T-helper 17 cell (primary cell): ENCODE measurements around the gene THSD4. TPM values are rescaled to one million over a fixed set of nuclear protein-coding genes. Genes with fewer than 3 reads are reported as not detected.

Source experiments
- ATAC-seq: fragments of 150-1000 bp; cut with Tn5 transposase; 2 replicates; pipeline ENCODE4 v1.10.0; 2021; ENCODE audit warnings: mild to moderate bottlenecking, moderate library complexity
- DNase-seq, 3 donors: peaks; one replicate each; pipeline versions ENCODE4 v3.0.0 to v3.0.0-alpha.2; 2020 to 2021
- H3K9me3 ChIP-seq: one replicate; pipeline ENCODE4 v1.7.0; 2013; ENCODE audit warnings: low read length, mild to moderate bottlenecking; ENCODE audit not compliant: control insufficient read depth, poor library complexity, severe bottlenecking
- H3K27ac Mint-ChIP-seq: one replicate; pipeline ENCODE4 v1.8.0; 2022; ENCODE audit warnings: mild to moderate bottlenecking, moderate library complexity, mixed read lengths
- H3K27me3 Mint-ChIP-seq: one replicate; pipeline ENCODE4 v1.8.0; 2022; ENCODE audit warnings: mixed read lengths
- H3K36me3 Mint-ChIP-seq: one replicate; pipeline ENCODE4 v1.8.0; 2022; ENCODE audit warnings: low read depth, mixed read lengths
- H3K4me1 Mint-ChIP-seq: one replicate; pipeline ENCODE4 v1.8.0; 2022; ENCODE audit warnings: mild to moderate bottlenecking, mixed read lengths
- H3K4me3 Mint-ChIP-seq: one replicate; pipeline ENCODE4 v1.8.0; 2022; ENCODE audit warnings: mild to moderate bottlenecking, moderate library complexity, mixed read lengths
- total RNA-seq, 4 donors: library from RNA in 2 of 4; stranded (reverse) in 2 of 4; gene quantifications; one replicate each; pipeline ENCODE4 v1.2.3 and lab custom pipeline; 2022 to 2026

THSD4 gene
- total RNA-seq, 2 donors from 2014 or later = not detected

GRCh38 chr15:71462638-71463037 is 347.4 kb downstream of the THSD4 start:
- no peak for ATAC-seq
- no peak overlapping the region for H3K4me3 Mint-ChIP-seq
- H3K36me3 Mint-ChIP-seq = peaks cover 2% of the 10 kb centered on the region
- no peak for DNase-seq
- H3K27me3 Mint-ChIP-seq = peaks cover 31% of the 10 kb centered on the region
- H3K9me3 ChIP-seq = no peaks in the 10 kb centered on the region
- H3K27ac Mint-ChIP-seq = no peak overlapping the region
- no peaks in the 10 kb centered on the region for H3K4me1 Mint-ChIP-seq

GRCh38 chr15:71463156-71463665 is 347.9 kb downstream of the THSD4 start:
- no peak for DNase-seq
- Mint-ChIP-seq H3K4me3 (no peak overlapping the region), H3K4me1 (no peaks in the 10 kb centered on the region), H3K27me3 (peaks cover 30% of the 10 kb centered on the region), H3K36me3 (peaks cover 2% of the 10 kb centered on the region), H3K27ac (no peak overlapping the region)
- H3K9me3 ChIP-seq = no peaks in the 10 kb centered on the region
- ATAC-seq = no peak

GRCh38 chr15:71465131-71465955 is 350.1 kb downstream of the THSD4 start:
- ATAC-seq (no peak), DNase-seq (no peak)
- H3K4me1 Mint-ChIP-seq = no peaks in the 10 kb centered on the region
- H3K27me3 Mint-ChIP-seq = peaks cover 30% of the 10 kb centered on the region
- H3K27ac Mint-ChIP-seq = no peak overlapping the region
- peaks cover 2% of the 10 kb centered on the region for H3K36me3 Mint-ChIP-seq
- no peaks in the 10 kb centered on the region for H3K9me3 ChIP-seq
- no peak overlapping the region for H3K4me3 Mint-ChIP-seq

- ATAC-seq = no peak
- no peak overlapping the region for H3K4me3 Mint-ChIP-seq
- H3K36me3 Mint-ChIP-seq = peaks cover 2% of the 10 kb centered on the region
- no peak for DNase-seq
- H3K9me3 ChIP-seq = no peaks in the 10 kb centered on the region
- H3K27ac Mint-ChIP-seq = no peak overlapping the region
- no peaks in the 10 kb centered on the region for H3K4me1 Mint-ChIP-seq
- H3K27me3 Mint-ChIP-seq = peaks cover 28% of the 10 kb centered on the region
Measured at GRCh38 chr15:71468715-71469114, 353.4 kb downstream of the THSD4 start.

- no peaks in the 10 kb centered on the region for H3K9me3 ChIP-seq
- Mint-ChIP-seq H3K27me3 (peaks cover 22% of the 10 kb centered on the region), H3K36me3 (peaks cover 2% of the 10 kb centered on the region), H3K4me3 (no peak overlapping the region), H3K27ac (no peak overlapping the region), H3K4me1 (no peaks in the 10 kb centered on the region)
- no peak for DNase-seq
- no peak for ATAC-seq
Measured at GRCh38 chr15:71469413-71469812, 354.1 kb downstream of the THSD4 start.

GRCh38 chr15:71471347-71471746 is 356.1 kb downstream of the THSD4 start:
- no peaks in the 10 kb centered on the region for H3K9me3 ChIP-seq
- H3K27me3 Mint-ChIP-seq = peaks cover 16% of the 10 kb centered on the region

GRCh38 chr15:71472566-71472965 is 357.3 kb downstream of the THSD4 start:
- Mint-ChIP-seq H3K4me3 (no peak overlapping the region), H3K36me3 (no peaks in the 10 kb centered on the region), H3K27me3 (peaks cover 19% of the 10 kb centered on the region), H3K4me1 (no peaks in the 10 kb centered on the region), H3K27ac (no peak overlapping the region)
- DNase-seq (no peak), ATAC-seq (no peak)
- no peaks in the 10 kb centered on the region for H3K9me3 ChIP-seq

More at GRCh38 chr15:71471347-71471746, 356.1 kb downstream of the THSD4 start:
- no peak for DNase-seq
- H3K27ac Mint-ChIP-seq = no peak overlapping the region
- peaks cover 2% of the 10 kb centered on the region for H3K36me3 Mint-ChIP-seq
- no peak for ATAC-seq
- H3K4me3 Mint-ChIP-seq = no peak overlapping the region
- H3K4me1 Mint-ChIP-seq = no peaks in the 10 kb centered on the region

GRCh38 chr15:71473751-71474150 is 358.5 kb downstream of the THSD4 start:
- no peaks in the 10 kb centered on the region for H3K9me3 ChIP-seq
- Mint-ChIP-seq H3K36me3 (no peaks in the 10 kb centered on the region), H3K4me3 (no peak overlapping the region), H3K27me3 (peaks cover 23% of the 10 kb centered on the region), H3K27ac (no peak overlapping the region), H3K4me1 (no peaks in the 10 kb centered on the region)
- no peak for ATAC-seq
- no peak for DNase-seq

GRCh38 chr15:71476823-71477222 is 361.6 kb downstream of the THSD4 start:
- Mint-ChIP-seq H3K27ac (no peak overlapping the region), H3K4me1 (no peaks in the 10 kb centered on the region), H3K27me3 (peaks cover 30% of the 10 kb centered on the region), H3K36me3 (no peaks in the 10 kb centered on the region), H3K4me3 (no peak overlapping the region)
- no peak for DNase-seq
- ATAC-seq = no peak
- no peaks in the 10 kb centered on the region for H3K9me3 ChIP-seq

- Mint-ChIP-seq H3K4me1 (no peaks in the 10 kb centered on the region), H3K4me3 (no peak overlapping the region), H3K27ac (no peak overlapping the region), H3K27me3 (peaks cover 44% of the 10 kb centered on the region), H3K36me3 (no peaks in the 10 kb centered on the region)
- ATAC-seq (no peak), DNase-seq (no peak)
- H3K9me3 ChIP-seq = no peaks in the 10 kb centered on the region
Measured at GRCh38 chr15:71480556-71480955, 365.3 kb downstream of the THSD4 start.

- H3K4me1 Mint-ChIP-seq = no peaks in the 10 kb centered on the region
- H3K36me3 Mint-ChIP-seq = no peaks in the 10 kb centered on the region
- H3K9me3 ChIP-seq = no peaks in the 10 kb centered on the region
- no peak overlapping the region for H3K27ac Mint-ChIP-seq
- no peak for ATAC-seq
- no peak overlapping the region for H3K4me3 Mint-ChIP-seq
- peaks cover 44% of the 10 kb centered on the region for H3K27me3 Mint-ChIP-seq
- DNase-seq = no peak
Measured at GRCh38 chr15:71484080-71484479, 368.8 kb downstream of the THSD4 start.

- H3K4me1 Mint-ChIP-seq = no peaks in the 10 kb centered on the region
- peaks cover 2% of the 10 kb centered on the region for H3K36me3 Mint-ChIP-seq
- no peak overlapping the region for H3K27ac Mint-ChIP-seq
- no peaks in the 10 kb centered on the region for H3K9me3 ChIP-seq
- ATAC-seq (no peak), DNase-seq (no peak)
- H3K4me3 Mint-ChIP-seq = no peak overlapping the region
- peaks cover 54% of the 10 kb centered on the region for H3K27me3 Mint-ChIP-seq
Measured at GRCh38 chr15:71485094-71485693, 369.9 kb downstream of the THSD4 start.

- no peaks in the 10 kb centered on the region for H3K9me3 ChIP-seq
- ATAC-seq (no peak), DNase-seq (no peak)
- Mint-ChIP-seq H3K36me3 (peaks cover 2% of the 10 kb centered on the region), H3K4me1 (no peaks in the 10 kb centered on the region), H3K27me3 (peaks cover 44% of the 10 kb centered on the region), H3K27ac (no peak overlapping the region), H3K4me3 (no peak overlapping the region)
Measured at GRCh38 chr15:71489570-71489969, 374.3 kb downstream of the THSD4 start.
